Ureter (tissue), 1 donor: ENCODE results near the gene ATP2C1. TPM values are rescaled to one million over a fixed set of nuclear protein-coding genes. Genes with fewer than 3 reads are reported as not detected.
"Not testable (repeated sequence)": the region's sequence is repeated elsewhere in the genome, so short reads cannot be mapped to it uniquely, and the experiment has no call there.

Source experiments
- DNase-seq: peaks from one replicate; pipeline ENCODE4 v3.0.0-alpha.2; 2020; ENCODE audit warnings: low spot score
- total RNA-seq: library from RNA; stranded (reverse); gene quantifications from one replicate; pipeline ENCODE4 v1.2.4, GENCODE V29; 2023
- donor health status: DM: yes; HTN: yes; CAD: no.

Gene ATP2C1, protein sequence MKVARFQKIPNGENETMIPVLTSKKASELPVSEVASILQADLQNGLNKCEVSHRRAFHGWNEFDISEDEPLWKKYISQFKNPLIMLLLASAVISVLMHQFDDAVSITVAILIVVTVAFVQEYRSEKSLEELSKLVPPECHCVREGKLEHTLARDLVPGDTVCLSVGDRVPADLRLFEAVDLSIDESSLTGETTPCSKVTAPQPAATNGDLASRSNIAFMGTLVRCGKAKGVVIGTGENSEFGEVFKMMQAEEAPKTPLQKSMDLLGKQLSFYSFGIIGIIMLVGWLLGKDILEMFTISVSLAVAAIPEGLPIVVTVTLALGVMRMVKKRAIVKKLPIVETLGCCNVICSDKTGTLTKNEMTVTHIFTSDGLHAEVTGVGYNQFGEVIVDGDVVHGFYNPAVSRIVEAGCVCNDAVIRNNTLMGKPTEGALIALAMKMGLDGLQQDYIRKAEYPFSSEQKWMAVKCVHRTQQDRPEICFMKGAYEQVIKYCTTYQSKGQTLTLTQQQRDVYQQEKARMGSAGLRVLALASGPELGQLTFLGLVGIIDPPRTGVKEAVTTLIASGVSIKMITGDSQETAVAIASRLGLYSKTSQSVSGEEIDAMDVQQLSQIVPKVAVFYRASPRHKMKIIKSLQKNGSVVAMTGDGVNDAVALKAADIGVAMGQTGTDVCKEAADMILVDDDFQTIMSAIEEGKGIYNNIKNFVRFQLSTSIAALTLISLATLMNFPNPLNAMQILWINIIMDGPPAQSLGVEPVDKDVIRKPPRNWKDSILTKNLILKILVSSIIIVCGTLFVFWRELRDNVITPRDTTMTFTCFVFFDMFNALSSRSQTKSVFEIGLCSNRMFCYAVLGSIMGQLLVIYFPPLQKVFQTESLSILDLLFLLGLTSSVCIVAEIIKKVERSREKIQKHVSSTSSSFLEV
- 86.9 TPM for total RNA-seq

- DNase-seq = peak; percentile 96
These were observed at the start of gene ATP2C1 for GRCh38 chr3:130893376-130894129. ATP2C1 (plus strand) TSS chr3:130894084; CDS start chr3:130894770, 686 bp downstream.

DNA sequence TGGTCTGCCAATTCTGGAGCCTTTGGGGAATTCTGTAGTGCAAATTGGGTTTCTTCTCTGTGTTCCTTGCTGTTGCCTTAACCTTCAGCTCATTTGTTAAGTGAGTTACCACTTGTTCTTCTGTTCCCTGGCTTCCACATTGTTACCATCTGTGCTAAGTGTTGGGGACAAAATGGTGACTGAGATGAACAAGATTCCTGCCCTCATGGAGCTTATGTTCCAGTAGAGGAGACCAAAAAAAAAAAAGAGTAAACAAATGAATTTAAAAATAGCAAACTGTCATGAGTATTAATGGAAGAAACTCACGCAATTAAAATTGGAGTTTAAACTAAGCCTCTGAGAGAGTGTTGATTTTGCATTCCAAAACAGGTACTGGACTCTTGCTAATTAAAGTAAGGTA is 49.4 kb upstream of the ATP2C1 start:
- DNase-seq = no peak

- no peak for DNase-seq
These were observed 47.7 kb upstream of the ATP2C1 start for GRCh38 chr3:130846181-130846580.

- no peak for DNase-seq
These were observed 44.8 kb upstream of the ATP2C1 start for GRCh38 chr3:130849091-130849552.

DNA sequence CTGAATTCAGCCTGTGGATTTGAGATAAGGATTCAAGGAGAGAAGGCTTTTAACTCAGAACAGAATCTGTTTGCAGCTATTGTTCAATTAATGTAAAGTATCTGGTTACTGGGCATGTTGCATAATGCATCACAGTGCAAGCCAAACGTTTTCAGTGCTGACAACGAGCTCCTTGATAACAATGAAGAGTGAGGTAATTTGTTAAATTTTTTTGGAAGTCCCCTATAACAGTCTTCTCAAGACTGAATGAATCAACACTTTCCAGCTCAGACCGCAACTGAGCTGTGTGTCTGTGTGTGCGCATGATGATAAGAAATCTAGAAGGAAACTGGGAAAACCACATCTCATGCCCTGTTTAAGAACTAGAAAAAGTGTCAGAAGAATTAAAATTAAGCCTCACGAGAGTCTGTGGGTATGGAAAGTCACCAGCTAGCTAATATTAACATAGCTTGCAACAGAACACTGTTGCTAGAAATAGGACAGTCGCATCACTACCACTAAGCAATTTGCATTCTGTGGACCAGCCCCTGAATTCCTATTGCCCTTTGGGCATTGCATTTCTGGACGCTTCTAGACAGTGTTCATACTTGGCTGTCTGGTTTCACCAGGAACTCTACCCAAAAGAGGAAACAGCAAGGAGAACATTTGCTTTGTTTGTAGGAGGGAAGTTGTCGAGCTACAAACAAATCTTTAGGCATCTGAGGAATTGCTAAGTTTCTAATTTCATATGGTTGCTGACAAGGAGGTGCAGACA is 43.7 kb upstream of the ATP2C1 start:
- DNase-seq = no peak

GRCh38 chr3:130850843-130851242 is 43.0 kb upstream of the ATP2C1 start:
- DNase-seq = no peak

GRCh38 chr3:130851277-130851676 is 42.6 kb upstream of the ATP2C1 start:
- DNase-seq = no peak

GRCh38 chr3:130853581-130853980 is 40.3 kb upstream of the ATP2C1 start:
- no peak for DNase-seq

DNA sequence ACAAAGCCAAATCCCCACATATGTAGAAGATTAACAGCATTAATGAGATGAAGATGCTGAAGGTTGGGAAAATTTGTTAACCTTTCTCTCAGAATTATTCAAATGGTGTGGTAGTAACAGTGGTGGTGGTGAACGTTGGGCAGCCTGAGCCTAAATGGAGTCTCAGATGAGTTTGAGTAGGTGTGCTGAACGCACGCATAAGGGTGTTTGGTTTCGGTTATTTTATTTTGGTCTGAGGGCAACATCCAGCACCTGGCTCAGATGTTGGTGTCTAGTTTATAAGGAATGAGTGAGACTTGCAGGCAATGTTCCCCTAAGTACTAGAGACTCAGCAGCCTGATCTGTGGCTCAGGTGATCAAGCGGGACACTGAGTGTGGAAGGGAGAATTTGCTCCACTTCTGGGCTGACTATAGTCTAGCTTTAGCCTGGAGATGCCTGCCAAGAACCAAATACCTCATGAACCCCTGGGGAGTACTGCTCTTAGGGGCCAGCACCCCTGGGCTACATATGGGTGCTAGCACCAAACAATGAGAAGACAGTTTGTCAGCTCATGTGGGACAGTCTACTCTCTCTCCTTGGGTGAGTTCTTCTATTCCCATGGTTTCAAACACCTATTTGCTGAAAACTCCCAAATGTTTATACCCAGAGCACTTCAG is 39.5 kb upstream of the ATP2C1 start:
- DNase-seq = no peak

GRCh38 chr3:130857336-130858026 is 36.4 kb upstream of the ATP2C1 start:
- no peak for DNase-seq

GRCh38 chr3:130862130-130862529 is 31.8 kb upstream of the ATP2C1 start:
- DNase-seq = not testable (repeated sequence)

DNA sequence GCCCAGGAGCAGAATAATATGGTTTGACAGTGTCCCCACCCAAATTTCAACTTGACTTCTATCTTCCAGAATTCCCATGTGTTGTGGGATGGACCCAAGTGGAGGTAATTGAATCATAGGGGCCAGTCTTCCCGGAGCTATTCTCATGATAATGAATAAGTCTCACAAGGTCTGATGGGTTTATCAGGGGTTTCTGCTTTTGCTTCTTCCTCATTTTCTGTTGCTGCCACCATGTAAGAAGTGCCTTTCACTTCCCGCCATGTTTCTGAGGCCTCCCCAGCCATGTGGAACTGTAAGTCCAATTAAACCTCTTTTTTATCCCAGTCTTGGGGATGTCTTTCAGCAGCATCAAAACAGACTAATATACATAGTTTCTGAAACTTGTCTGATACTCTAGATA is 28.4 kb upstream of the ATP2C1 start:
- DNase-seq = no peak

DNA sequence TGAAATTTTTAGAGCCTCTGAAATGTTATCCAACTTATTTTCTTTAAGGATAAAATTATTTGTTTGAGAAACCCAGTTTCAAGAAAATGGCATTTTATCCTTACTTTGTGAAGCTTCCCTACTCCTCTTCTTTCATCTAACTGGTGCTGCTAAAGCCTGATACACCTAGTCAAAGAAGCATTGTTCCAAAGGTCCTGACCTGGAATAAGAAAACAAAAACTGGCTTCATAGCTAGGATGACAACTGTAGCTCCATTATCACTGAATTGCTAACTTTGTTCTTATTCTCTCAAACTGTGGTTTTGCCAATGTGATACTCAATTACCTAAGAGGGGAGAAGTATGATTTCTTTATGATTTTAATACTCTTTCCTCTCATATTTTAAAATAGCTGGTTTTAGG is 27.6 kb upstream of the ATP2C1 start:
- DNase-seq = no peak

- DNase-seq = no peak
These were observed 23.5 kb upstream of the ATP2C1 start for GRCh38 chr3:130870423-130870822.

- no peak for DNase-seq
These were observed 17.3 kb upstream of the ATP2C1 start for GRCh38 chr3:130876594-130876993.

DNA sequence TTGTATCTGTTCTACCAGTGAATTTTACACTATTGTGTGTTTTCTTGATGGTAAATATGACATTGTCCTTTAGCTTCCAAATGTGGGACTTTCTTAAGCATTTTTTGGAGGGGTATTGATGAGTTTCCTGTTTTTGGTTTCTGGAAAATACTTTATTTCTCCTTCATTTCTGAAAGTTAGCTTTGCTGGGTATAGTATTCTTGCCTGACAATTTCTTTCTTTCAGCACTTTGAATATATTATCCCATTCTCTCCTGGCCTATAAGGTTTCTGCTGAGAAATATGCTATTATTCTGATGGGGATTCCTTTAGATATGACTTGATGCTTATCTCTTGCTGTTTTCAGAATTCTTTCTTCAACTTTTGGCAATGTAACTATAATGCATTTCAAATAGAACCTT is 15.4 kb upstream of the ATP2C1 start:
- no peak for DNase-seq

GRCh38 chr3:130889416-130889946 is 4.4 kb upstream of the ATP2C1 start:
- DNase-seq = no peak

GRCh38 chr3:130892759-130893375 is 1.0 kb upstream of the ATP2C1 start:
- peak; percentile 74 for DNase-seq
